Neural cell (in vitro differentiated cells): Measurements from ENCODE around the gene PRR36. TPM values are rescaled to one million over a fixed set of nuclear protein-coding genes. Genes with fewer than 3 reads are reported as not detected.

Experiments
- H2AFZ ChIP-seq: fragments of 200-600, 300-800 bp; sonication (generic), shearing (Covaris generic); 2 replicates; pipeline ENCODE4 v1.6.0; 2014; ENCODE audit warnings: low read depth, mild to moderate bottlenecking, antibody characterized with exemption, low read length, moderate library complexity
- H3F3A ChIP-seq: fragments of 200-600 bp; shearing (Covaris generic); 2 replicates; pipeline ENCODE4 v1.6.1; 2016; ENCODE audit warnings: mild to moderate bottlenecking, moderate library complexity, mixed read lengths, antibody characterized with exemption, low read length; ENCODE audit not compliant: insufficient read depth, poor library complexity, severe bottlenecking
- H3K27ac ChIP-seq: fragments of 200-600, 300-800 bp; sonication (generic), shearing (Covaris generic); 2 replicates; pipeline ENCODE4 v1.5.1; 2014; ENCODE audit warnings: mild to moderate bottlenecking, low read length, moderate library complexity
- H3K27me3 ChIP-seq: fragments of 300-800, 200-600 bp; sonication (generic), shearing (Covaris generic); 2 replicates; pipeline ENCODE4 v1.6.0; 2014; ENCODE audit warnings: mild to moderate bottlenecking, low read depth, low read length, moderate library complexity; ENCODE audit not compliant: insufficient read depth
- H3K36me3 ChIP-seq: fragments of 300-800, 200-600 bp; sonication (generic), shearing (Covaris generic); 2 replicates; pipeline ENCODE4 v1.5.1; 2014; ENCODE audit warnings: mild to moderate bottlenecking, antibody characterized with exemption, low read length, moderate library complexity; ENCODE audit not compliant: insufficient read depth
- H3K4me2 ChIP-seq: fragments of 300-800, 200-600 bp; sonication (generic), shearing (Covaris generic); 2 replicates; pipeline ENCODE4 v1.6.0; 2014; ENCODE audit warnings: mild to moderate bottlenecking, low read length
- H3K4me3 ChIP-seq: fragments of 300-800, 200-600 bp; sonication (generic), shearing (Covaris generic); 2 replicates; pipeline ENCODE4 v1.5.1; 2014; ENCODE audit warnings: mild to moderate bottlenecking, low read length, moderate library complexity
- H3K79me2 ChIP-seq: fragments of 200-600 bp; shearing (Covaris generic); replicated peaks from 2 replicates; pipeline ENCODE4 v1.6.0; 2014; ENCODE audit warnings: mild to moderate bottlenecking, low read length, moderate library complexity; ENCODE audit not compliant: insufficient read depth
- H3K9ac ChIP-seq: fragments of 300-800, 200-600 bp; sonication (generic), shearing (Covaris generic); 2 replicates; pipeline ENCODE4 v1.6.1; 2016; ENCODE audit warnings: mild to moderate bottlenecking, low read length, mixed read lengths
- H3K9me2 ChIP-seq: fragments of 200-600 bp; shearing (Covaris generic); 2 replicates; pipeline ENCODE4 v1.6.1; 2016; ENCODE audit warnings: mild to moderate bottlenecking, low read length, mixed read lengths; ENCODE audit not compliant: insufficient read depth
- H3K9me3 ChIP-seq: fragments of 200-600, 300-800 bp; sonication (generic), shearing (Covaris generic); 2 replicates; pipeline ENCODE4 v1.6.1; 2016; ENCODE audit warnings: mild to moderate bottlenecking, mixed run types, low read length, moderate library complexity, mixed read lengths
- H4K20me1 ChIP-seq: fragments of 200-600 bp; shearing (Covaris generic); 2 replicates; pipeline ENCODE4 v1.6.1; 2016; ENCODE audit warnings: mild to moderate bottlenecking, mixed run types; ENCODE audit not compliant: insufficient read depth
- EP300 ChIP-seq: fragments of 450-650 bp; conservative IDR thresholded peaks from 2 replicates; pipeline ENCODE4 v1.6.1; 2014; ENCODE audit warnings: antibody characterized with exemption, mild to moderate bottlenecking, moderate library complexity; ENCODE audit not compliant: poor library complexity, severe bottlenecking
- EZH2 ChIP-seq: fragments of 200-600, 300-800 bp; shearing (Covaris generic), sonication (generic); IDR thresholded peaks from 2 replicates; pipeline ENCODE4 v1.6.1; 2014; ENCODE audit warnings: antibody characterized with exemption, low read length, borderline replicate concordance, mild to moderate bottlenecking; ENCODE audit not compliant: insufficient read depth, poor library complexity, severe bottlenecking
- MXI1 ChIP-seq: fragments of 450-650 bp; conservative IDR thresholded peaks from 2 replicates; pipeline ENCODE4 v1.6.1; 2014; ENCODE audit warnings: antibody characterized with exemption, mild to moderate bottlenecking; ENCODE audit not compliant: poor library complexity, severe bottlenecking
- POLR2AphosphoS5 ChIP-seq: IDR thresholded peaks from 2 replicates; pipeline ENCODE4 v1.6.1; 2012
- RAD21 ChIP-seq: fragments of 450-650 bp; conservative IDR thresholded peaks from 2 replicates; pipeline ENCODE4 v1.6.1; 2014; ENCODE audit warnings: antibody characterized with exemption, mild to moderate bottlenecking, moderate library complexity
- SMC3 ChIP-seq: fragments of 450-650 bp; conservative IDR thresholded peaks from 2 replicates; pipeline ENCODE4 v1.6.1; 2014; ENCODE audit warnings: antibody characterized with exemption, mild to moderate bottlenecking, moderate library complexity; ENCODE audit not compliant: poor library complexity
- TAF1 ChIP-seq: IDR thresholded peaks from 2 replicates; pipeline ENCODE4 v1.6.1; 2012; ENCODE audit warnings: low read depth
- polyA plus RNA-seq: library from polyadenylated mRNA; depleted of rRNA; stranded (reverse); fragments of >200 nt; gene quantifications from 2 replicates; pipeline ENCODE4 v1.2.3, GENCODE V29; 2014
- TF ChIP-seq, protein P1 (sequence below): fragments of 450-650 bp; IDR thresholded peaks from 2 replicates; pipeline ENCODE4 v1.5.1; 2014; ENCODE audit warnings: antibody characterized with exemption, mild to moderate bottlenecking, moderate library complexity; ENCODE audit not compliant: poor library complexity, severe bottlenecking
- TF ChIP-seq, protein P2 (sequence below): IDR thresholded peaks from 2 replicates; pipeline ENCODE4 v1.6.1; 2012; ENCODE audit warnings: borderline replicate concordance

PRR36 gene
- polyA plus RNA-seq, 1 donor from 2014 or later: 2.5 TPM

DNA sequence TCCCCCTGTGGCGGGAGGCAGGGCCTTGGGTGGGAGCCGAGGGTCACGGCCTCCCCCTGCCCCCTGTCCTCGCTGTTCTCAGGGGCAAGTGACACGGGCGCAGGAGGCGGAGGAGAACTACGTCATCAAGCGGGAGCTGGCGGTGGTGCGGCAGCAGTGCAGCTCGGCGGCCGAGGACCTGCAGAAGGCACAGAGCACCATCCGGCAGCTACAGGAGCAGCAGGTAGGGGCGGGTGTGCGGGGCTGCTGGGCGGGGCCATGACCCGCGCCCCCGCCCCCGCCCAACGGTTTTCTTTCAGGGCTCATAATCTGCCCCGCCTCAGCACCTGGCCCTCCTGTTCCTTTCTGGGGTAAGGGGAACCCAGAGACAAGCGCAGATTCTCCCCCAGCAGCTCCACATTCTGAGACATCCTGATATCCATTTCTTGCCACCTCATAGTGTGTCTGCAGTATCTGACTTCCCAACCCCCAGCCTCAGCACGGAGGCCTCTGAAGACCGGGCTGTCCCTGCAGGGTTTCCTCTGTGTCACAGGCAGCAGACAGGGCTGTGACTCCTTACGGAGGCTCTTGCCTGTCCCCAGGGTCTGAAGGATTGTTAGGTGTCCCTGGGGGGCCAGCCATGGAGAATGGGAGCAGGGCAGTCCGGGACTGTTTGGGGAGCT is 15.9 kb downstream of the PRR36 start:
- no peaks in the 10 kb centered on the region for H3K9me3 ChIP-seq
- no peaks in the 10 kb centered on the region for H3F3A ChIP-seq
- no peak overlapping the region for H3K4me2 ChIP-seq
- no peaks in the 10 kb centered on the region for H3K36me3 ChIP-seq
- H3K27ac ChIP-seq: no peak overlapping the region
- H2AFZ ChIP-seq: no peak overlapping the region
- TF ChIP-seq POLR2AphosphoS5: no peak
- TF ChIP-seq, protein P1, sequence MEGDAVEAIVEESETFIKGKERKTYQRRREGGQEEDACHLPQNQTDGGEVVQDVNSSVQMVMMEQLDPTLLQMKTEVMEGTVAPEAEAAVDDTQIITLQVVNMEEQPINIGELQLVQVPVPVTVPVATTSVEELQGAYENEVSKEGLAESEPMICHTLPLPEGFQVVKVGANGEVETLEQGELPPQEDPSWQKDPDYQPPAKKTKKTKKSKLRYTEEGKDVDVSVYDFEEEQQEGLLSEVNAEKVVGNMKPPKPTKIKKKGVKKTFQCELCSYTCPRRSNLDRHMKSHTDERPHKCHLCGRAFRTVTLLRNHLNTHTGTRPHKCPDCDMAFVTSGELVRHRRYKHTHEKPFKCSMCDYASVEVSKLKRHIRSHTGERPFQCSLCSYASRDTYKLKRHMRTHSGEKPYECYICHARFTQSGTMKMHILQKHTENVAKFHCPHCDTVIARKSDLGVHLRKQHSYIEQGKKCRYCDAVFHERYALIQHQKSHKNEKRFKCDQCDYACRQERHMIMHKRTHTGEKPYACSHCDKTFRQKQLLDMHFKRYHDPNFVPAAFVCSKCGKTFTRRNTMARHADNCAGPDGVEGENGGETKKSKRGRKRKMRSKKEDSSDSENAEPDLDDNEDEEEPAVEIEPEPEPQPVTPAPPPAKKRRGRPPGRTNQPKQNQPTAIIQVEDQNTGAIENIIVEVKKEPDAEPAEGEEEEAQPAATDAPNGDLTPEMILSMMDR: peak; percentile 19
- H4K20me1 ChIP-seq: no peaks in the 10 kb centered on the region
- H3K9me2 ChIP-seq: no peaks in the 10 kb centered on the region
- peak overlapping the region; percentile 18 for H3K4me3 ChIP-seq
- peak overlapping the region; percentile 36 for H3K9ac ChIP-seq
- no peaks in the 10 kb centered on the region for H3K27me3 ChIP-seq
- no peaks in the 10 kb centered on the region for H3K79me2 ChIP-seq

DNA sequence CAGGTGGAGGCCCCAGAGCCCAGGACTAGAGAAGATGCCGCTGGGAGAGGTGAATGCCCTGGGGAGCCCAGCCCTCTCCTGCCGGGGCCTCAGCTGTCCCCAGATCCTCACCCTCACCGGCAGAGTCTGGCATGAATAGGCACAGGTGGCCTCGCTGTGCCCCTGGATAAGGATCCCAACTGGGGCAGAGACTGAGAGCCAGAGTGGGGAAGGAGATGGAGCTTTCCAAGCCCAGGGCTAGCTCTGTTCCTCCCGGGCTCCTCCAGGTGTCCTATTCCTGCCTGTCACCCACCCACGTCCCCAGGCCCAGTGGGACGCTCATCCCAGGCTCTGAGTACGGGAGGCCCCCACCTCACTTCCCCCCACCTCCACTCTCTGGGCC is 16.5 kb downstream of the PRR36 start:
- Histone ChIP-seq H3K4me2 (no peak overlapping the region), H2AFZ (no peak overlapping the region), H3K9me3 (no peaks in the 10 kb centered on the region), H3F3A (no peaks in the 10 kb centered on the region), H4K20me1 (no peaks in the 10 kb centered on the region), H3K36me3 (no peaks in the 10 kb centered on the region), H3K27ac (no peak overlapping the region), H3K9ac (peak overlapping the region; percentile 36), H3K27me3 (no peaks in the 10 kb centered on the region), H3K79me2 (no peaks in the 10 kb centered on the region), H3K9me2 (no peaks in the 10 kb centered on the region), H3K4me3 (peak overlapping the region; percentile 18)
- TF ChIP-seq, protein P1: no peak
- no peak for TF ChIP-seq TAF1
- TF ChIP-seq MXI1: no peak
- TF ChIP-seq, protein P2, sequence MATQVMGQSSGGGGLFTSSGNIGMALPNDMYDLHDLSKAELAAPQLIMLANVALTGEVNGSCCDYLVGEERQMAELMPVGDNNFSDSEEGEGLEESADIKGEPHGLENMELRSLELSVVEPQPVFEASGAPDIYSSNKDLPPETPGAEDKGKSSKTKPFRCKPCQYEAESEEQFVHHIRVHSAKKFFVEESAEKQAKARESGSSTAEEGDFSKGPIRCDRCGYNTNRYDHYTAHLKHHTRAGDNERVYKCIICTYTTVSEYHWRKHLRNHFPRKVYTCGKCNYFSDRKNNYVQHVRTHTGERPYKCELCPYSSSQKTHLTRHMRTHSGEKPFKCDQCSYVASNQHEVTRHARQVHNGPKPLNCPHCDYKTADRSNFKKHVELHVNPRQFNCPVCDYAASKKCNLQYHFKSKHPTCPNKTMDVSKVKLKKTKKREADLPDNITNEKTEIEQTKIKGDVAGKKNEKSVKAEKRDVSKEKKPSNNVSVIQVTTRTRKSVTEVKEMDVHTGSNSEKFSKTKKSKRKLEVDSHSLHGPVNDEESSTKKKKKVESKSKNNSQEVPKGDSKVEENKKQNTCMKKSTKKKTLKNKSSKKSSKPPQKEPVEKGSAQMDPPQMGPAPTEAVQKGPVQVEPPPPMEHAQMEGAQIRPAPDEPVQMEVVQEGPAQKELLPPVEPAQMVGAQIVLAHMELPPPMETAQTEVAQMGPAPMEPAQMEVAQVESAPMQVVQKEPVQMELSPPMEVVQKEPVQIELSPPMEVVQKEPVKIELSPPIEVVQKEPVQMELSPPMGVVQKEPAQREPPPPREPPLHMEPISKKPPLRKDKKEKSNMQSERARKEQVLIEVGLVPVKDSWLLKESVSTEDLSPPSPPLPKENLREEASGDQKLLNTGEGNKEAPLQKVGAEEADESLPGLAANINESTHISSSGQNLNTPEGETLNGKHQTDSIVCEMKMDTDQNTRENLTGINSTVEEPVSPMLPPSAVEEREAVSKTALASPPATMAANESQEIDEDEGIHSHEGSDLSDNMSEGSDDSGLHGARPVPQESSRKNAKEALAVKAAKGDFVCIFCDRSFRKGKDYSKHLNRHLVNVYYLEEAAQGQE: no peak
- no peak for TF ChIP-seq SMC3
- TF ChIP-seq POLR2AphosphoS5: no peak
- no peak for TF ChIP-seq EZH2
- TF ChIP-seq RAD21: no peak
- no peak for TF ChIP-seq EP300
